Measurements from ENCODE around the gene SLC16A1. TPM values are rescaled to one million over a fixed set of nuclear protein-coding genes. Genes with fewer than 3 reads are reported as not detected.
A peak's percentile ranks its signal among the peaks of the same experiment; 100 is the strongest.
"Not testable (repeated sequence)": the region's sequence is repeated elsewhere in the genome, so short reads cannot be mapped to it uniquely, and the experiment has no call there.

SLC16A1 gene, protein sequence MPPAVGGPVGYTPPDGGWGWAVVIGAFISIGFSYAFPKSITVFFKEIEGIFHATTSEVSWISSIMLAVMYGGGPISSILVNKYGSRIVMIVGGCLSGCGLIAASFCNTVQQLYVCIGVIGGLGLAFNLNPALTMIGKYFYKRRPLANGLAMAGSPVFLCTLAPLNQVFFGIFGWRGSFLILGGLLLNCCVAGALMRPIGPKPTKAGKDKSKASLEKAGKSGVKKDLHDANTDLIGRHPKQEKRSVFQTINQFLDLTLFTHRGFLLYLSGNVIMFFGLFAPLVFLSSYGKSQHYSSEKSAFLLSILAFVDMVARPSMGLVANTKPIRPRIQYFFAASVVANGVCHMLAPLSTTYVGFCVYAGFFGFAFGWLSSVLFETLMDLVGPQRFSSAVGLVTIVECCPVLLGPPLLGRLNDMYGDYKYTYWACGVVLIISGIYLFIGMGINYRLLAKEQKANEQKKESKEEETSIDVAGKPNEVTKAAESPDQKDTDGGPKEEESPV
- total RNA-seq (2012; rRNA removed), result 122 and 130 TPM in 2 replicates

DNA sequence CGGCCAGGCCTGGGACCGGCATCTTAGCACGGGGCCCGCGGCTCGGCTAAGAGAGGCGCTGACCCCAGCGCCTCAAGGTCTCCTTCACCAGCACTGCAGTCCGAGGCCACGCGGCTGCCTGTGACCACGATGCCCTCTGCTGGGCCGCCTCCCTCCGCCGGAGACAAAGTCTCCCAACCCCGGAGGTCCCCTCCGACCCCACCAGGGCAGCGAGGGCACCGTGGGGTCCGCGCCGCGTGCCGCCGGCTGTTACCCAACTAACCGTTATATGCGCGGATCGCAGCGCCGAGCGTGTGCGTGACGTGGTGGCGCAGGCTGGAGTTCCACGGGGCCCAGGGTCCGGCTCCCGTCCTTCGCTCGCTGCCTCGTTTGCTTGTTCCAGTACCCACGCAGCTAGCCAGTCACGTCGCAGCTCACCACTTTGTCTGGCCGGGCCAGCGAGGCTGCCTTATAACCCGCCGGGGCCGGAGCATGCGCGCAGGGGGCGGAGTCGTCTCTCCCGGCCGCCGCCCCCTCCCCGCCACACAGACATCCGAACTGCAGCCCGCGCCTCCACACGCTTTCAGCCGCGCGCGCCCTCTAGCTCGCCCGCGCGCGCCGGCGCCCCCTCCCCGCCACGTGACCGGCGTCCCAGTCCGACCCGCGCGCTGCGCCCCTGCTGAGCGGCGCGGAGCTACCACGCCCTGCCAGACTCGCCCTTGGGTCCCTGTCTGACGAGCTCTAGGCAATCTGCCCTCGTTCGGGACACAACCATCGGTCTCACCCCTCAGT is at the start of gene SLC16A1:
TSS of gene SLC16A1 (minus strand) at position 424 of the 771 bp plus-strand sequence. CDS start 26,888 bp downstream, outside the sequence.
- Histone ChIP-seq H3K27me3 (ENCODE audit: control insufficient read depth, insufficient read depth, low read length) (no peaks in the 10 kb centered on the region), H3K9me3 (replicated peaks; ENCODE audit: low read length) (no peaks in the 10 kb centered on the region), H3K4me2 (ENCODE audit: low read length) (peak within 1 kb of the TSS; percentile 96), H3K9ac (ENCODE audit: low read depth, low read length) (peak within 1 kb of the TSS; percentile 98), H3K4me1 (ENCODE audit: control insufficient read depth, insufficient read depth, low read length) (peaks cover 20% of the 10 kb centered on the region), H3K36me3 (ENCODE audit: insufficient read depth, low read length) (peaks cover 8% of the 10 kb centered on the region), H3K4me3 (ENCODE audit: low read length) (peak within 1 kb of the TSS; percentile 96)

DNA sequence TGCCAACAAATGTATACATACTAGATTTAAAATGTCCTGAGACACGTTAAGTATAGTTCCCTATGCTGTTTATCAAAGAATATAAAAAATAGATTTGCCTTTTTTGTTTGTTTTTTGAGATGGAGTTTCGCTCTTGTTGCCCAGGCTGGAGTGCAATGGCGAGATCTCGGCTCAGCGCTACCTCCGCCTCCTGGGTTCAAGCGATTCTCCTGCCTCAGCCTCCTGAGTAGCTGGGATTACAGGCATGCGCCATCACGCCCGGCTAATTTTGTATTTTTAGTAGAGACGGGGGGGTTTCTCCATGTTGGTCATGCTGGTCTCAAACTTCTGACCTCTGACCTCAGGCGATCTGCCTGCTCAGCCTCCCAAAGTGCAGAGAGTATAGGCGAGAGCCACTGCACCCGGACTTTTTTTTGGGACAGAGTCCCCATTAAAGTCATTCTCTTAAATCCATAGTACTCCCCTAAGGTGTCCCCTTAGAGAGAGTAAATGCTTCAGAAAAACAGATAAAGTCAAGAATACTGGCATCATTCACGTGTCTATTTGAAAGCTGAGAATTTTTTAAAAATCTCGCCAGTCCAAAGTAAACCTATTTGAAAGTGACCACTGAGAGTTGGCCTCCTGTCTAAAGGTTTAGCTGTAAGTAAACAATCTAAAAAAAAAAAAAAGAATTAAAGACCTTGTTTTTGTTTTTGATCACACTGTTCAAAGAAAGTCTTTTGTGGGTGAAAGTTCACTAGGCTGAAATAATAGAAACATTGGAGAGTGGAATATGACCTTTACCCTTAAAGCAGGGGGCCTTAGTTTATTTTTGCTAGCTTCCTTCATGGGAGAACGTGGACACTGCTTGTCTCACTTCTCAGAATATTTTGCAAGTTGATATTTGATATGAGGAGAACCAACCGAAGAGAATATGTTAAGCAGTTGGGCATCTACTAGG is 48.0 kb upstream of the SLC16A1 start:
- no peak overlapping the region for H3K4me2 ChIP-seq (ENCODE audit: low read length)
- H3K9ac ChIP-seq (ENCODE audit: low read depth, low read length), result no peak overlapping the region

DNA sequence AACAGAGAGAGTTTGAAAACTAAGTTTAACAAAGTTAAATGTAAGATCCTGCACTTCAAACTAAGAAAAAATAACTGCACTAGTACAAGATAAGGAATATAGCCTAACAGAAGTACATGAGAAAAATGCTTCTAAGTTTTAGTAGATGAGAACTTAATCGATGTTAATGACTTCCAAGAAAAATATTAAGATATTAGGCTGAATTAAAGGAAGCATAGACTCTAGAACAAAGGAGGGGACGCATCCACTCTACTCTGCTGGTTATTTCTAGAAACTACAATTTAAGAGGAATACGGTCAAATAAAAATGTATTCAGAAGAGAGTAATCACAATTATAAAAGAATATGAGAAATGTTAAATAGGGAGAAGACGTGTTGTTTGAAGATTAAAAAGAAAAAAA is 46.3 kb upstream of the SLC16A1 start:
- no peak overlapping the region for H3K9ac ChIP-seq (ENCODE audit: low read depth, low read length)
- H3K36me3 ChIP-seq (ENCODE audit: insufficient read depth, low read length), result peaks cover 5% of the 10 kb centered on the region
- no peaks in the 10 kb centered on the region for H3K27me3 ChIP-seq (ENCODE audit: control insufficient read depth, insufficient read depth, low read length)
- no peaks in the 10 kb centered on the region for H3K9me3 ChIP-seq (replicated peaks; ENCODE audit: low read length)
- no peak overlapping the region for H3K4me2 ChIP-seq (ENCODE audit: low read length)
- no peak overlapping the region for H3K4me3 ChIP-seq (ENCODE audit: low read length)
- H3K4me1 ChIP-seq (ENCODE audit: control insufficient read depth, insufficient read depth, low read length), result peaks cover 8% of the 10 kb centered on the region

More for the DNA sequence above, 48.0 kb upstream of the SLC16A1 start:
- Histone ChIP-seq H3K36me3 (ENCODE audit: insufficient read depth, low read length) (no peaks in the 10 kb centered on the region), H3K4me3 (ENCODE audit: low read length) (no peak overlapping the region), H3K4me1 (ENCODE audit: control insufficient read depth, insufficient read depth, low read length) (peaks cover 2% of the 10 kb centered on the region), H3K9me3 (replicated peaks; ENCODE audit: low read length) (no peaks in the 10 kb centered on the region), H3K27me3 (ENCODE audit: control insufficient read depth, insufficient read depth, low read length) (no peaks in the 10 kb centered on the region)

DNA sequence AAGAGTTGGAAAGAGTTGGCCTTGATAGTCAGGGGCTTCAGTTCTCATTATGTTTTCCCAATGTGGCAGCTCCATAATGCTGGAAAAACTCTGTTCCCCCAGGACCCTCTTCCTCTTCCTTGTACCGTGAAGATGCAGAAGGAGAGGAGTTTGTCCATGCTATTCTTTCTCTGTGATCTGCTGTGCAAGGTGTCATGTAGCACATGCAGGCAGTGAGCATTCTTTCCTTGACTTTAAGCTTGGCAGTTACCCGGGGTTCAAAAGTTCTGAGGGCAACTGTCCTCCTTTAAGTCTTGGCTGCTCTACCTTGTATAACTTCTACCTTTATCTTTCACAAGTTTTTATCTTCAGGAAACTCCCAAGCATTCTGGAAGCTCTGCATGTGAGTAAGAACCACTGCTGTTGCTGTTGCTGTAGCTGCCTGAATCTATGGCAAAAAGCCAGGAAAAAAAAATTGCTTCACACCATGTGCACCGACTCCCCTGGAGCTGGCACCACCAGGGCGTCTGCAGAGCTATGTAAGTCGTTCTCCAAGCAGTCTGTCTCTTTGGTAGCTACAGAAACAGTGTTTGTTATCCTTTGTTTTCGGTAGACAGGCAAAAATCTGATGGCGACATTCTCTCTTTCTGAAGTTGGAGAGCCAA is 42.7 kb upstream of the SLC16A1 start:
- Histone ChIP-seq H3K9me3 (replicated peaks; ENCODE audit: low read length) (no peaks in the 10 kb centered on the region), H3K27me3 (ENCODE audit: control insufficient read depth, insufficient read depth, low read length) (no peaks in the 10 kb centered on the region), H3K36me3 (ENCODE audit: insufficient read depth, low read length) (peaks cover 5% of the 10 kb centered on the region), H3K9ac (ENCODE audit: low read depth, low read length) (no peak overlapping the region), H3K4me2 (ENCODE audit: low read length) (no peak overlapping the region), H3K4me3 (ENCODE audit: low read length) (no peak overlapping the region), H3K4me1 (ENCODE audit: control insufficient read depth, insufficient read depth, low read length) (peaks cover 8% of the 10 kb centered on the region)

DNA sequence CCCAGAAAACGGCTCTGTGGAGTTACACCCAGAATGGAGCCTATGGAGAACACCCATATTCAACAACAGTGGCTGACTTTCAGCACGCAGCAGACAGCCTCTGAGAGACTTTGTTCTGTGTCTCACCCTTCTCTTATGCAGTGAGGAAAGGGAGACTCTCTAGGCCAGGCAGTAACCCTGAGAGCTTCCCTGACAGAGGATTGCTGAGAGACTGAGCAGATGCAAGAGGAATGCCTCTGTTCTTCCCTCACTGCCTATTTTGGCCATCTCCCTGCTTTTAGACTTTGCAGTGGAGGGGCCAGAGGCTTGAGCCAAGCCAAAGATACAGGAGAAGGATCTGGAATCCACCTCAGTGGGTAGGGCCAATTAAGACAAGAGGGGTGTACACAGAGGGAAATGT is 41.8 kb upstream of the SLC16A1 start:
- Histone ChIP-seq H3K4me3 (ENCODE audit: low read length) (no peak overlapping the region), H3K36me3 (ENCODE audit: insufficient read depth, low read length) (peaks cover 5% of the 10 kb centered on the region), H3K9ac (ENCODE audit: low read depth, low read length) (no peak overlapping the region), H3K9me3 (replicated peaks; ENCODE audit: low read length) (no peaks in the 10 kb centered on the region), H3K4me1 (ENCODE audit: control insufficient read depth, insufficient read depth, low read length) (peaks cover 8% of the 10 kb centered on the region), H3K4me2 (ENCODE audit: low read length) (no peak overlapping the region), H3K27me3 (ENCODE audit: control insufficient read depth, insufficient read depth, low read length) (no peaks in the 10 kb centered on the region)

DNA sequence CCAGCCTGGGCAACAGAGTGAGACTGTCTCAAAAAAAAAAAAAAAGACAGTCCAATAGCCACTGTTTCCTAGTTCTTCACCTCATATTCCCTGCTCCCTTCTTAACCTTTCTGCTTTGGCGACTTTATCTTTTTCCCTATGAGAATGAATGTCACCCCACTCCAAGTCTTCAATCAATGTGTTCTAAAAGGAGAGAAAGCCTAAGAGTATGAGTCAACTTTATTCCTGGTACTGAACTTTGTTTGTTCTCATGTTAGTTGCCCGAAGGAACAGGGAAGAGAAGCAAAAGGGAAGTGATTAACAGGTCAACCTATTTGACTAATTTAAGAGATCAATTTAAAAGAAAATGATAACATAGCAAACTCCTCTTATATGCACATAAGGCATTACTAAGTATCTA is 39.9 kb upstream of the SLC16A1 start:
- H3K27me3 ChIP-seq (ENCODE audit: control insufficient read depth, insufficient read depth, low read length), result no peaks in the 10 kb centered on the region
- no peak overlapping the region for H3K9ac ChIP-seq (ENCODE audit: low read depth, low read length)
- no peak overlapping the region for H3K4me3 ChIP-seq (ENCODE audit: low read length)
- H3K4me1 ChIP-seq (ENCODE audit: control insufficient read depth, insufficient read depth, low read length), result peaks cover 8% of the 10 kb centered on the region
- H3K4me2 ChIP-seq (ENCODE audit: low read length), result no peak overlapping the region
- H3K9me3 ChIP-seq (replicated peaks; ENCODE audit: low read length), result no peaks in the 10 kb centered on the region
- peaks cover 5% of the 10 kb centered on the region for H3K36me3 ChIP-seq (ENCODE audit: insufficient read depth, low read length)

DNA sequence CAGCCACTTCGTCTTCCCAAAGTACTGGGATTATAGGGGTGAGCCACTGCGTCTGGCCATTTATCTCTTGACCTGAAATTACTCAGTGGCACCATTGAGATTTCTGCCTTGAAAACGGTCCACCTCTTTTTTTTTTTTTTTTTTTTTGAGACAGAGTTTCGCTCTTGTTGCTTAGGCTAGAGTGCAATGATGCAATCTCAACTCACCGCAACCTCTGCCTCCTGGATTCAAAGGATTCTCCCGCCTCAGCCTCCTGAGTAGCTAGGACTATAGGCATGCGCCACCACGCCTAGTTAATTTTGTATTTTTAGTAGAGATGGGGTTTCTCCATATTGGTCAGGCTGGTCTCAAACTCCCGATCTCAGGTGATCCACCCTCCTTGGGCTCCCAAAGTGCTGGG is 39.0 kb upstream of the SLC16A1 start:
- not testable (repeated sequence) for H3K27me3 ChIP-seq (ENCODE audit: control insufficient read depth, insufficient read depth, low read length); H3K4me2 ChIP-seq (ENCODE audit: low read length); H3K4me3 ChIP-seq (ENCODE audit: low read length); H3K4me1 ChIP-seq (ENCODE audit: control insufficient read depth, insufficient read depth, low read length); H3K9me3 ChIP-seq (replicated peaks; ENCODE audit: low read length); H3K9ac ChIP-seq (ENCODE audit: low read depth, low read length); H3K36me3 ChIP-seq (ENCODE audit: insufficient read depth, low read length)

DNA sequence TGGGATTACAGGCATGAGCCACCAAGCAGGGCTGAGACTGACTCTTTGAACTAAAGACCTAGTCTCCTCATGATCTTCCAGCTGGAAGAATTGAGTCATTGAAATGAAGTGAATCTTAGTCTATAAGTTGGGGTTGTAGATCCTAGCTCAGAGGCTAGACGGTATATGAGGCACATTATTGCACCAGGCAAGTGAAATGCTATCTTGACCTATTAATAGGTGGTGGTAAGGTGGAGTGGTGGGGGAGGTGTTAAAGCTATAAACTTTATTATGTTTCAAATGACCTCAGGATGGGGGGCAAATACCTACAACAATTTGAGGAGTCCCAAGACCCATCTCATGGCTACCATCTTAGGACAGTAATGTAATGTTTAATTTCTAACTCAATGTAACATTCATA is 36.8 kb upstream of the SLC16A1 start:
- Histone ChIP-seq H3K9me3 (replicated peaks; ENCODE audit: low read length) (no peaks in the 10 kb centered on the region), H3K4me1 (ENCODE audit: control insufficient read depth, insufficient read depth, low read length) (no peaks in the 10 kb centered on the region), H3K4me2 (ENCODE audit: low read length) (no peak overlapping the region), H3K36me3 (ENCODE audit: insufficient read depth, low read length) (peaks cover 2% of the 10 kb centered on the region), H3K27me3 (ENCODE audit: control insufficient read depth, insufficient read depth, low read length) (no peaks in the 10 kb centered on the region), H3K9ac (ENCODE audit: low read depth, low read length) (no peak overlapping the region), H3K4me3 (ENCODE audit: low read length) (no peak overlapping the region)

DNA sequence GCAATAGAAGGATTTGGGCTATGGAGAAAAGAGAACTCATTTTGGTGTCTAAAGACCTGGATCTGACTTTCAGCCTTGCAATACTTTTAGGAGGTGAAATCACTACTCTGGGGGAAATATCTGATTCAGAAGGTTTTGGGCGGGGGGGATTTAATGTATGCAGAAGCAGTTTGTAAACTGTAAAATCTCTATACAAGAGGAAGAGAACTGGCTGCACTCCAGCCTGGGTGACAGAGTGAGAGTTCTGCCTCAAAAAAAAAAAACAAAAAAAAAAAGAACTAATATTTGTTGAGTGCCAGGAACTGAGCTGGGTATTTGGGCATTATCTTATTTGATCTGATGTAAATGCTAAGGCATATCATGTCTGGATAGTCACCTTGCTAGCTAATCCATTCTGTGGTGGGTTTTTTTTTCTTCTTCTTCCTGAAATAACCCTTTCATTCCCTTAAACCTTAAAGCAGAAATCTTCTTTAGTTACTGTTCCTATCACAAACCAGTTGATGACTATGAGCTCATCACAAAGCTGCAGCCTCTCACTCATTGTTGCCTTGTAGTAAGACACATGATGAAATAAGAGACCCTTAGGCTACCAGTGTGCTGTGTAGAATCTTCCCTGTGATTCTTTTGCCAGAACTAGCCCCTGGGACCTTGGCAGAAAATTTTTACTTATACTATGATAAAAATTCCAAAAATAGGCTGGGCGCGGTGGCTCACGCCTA is 35.6 kb upstream of the SLC16A1 start:
- Histone ChIP-seq H3K4me2 (ENCODE audit: low read length) (no peak overlapping the region), H3K9ac (ENCODE audit: low read depth, low read length) (no peak overlapping the region), H3K36me3 (ENCODE audit: insufficient read depth, low read length) (no peaks in the 10 kb centered on the region), H3K9me3 (replicated peaks; ENCODE audit: low read length) (no peaks in the 10 kb centered on the region), H3K4me1 (ENCODE audit: control insufficient read depth, insufficient read depth, low read length) (no peaks in the 10 kb centered on the region), H3K27me3 (ENCODE audit: control insufficient read depth, insufficient read depth, low read length) (no peaks in the 10 kb centered on the region), H3K4me3 (ENCODE audit: low read length) (no peak overlapping the region)

DNA sequence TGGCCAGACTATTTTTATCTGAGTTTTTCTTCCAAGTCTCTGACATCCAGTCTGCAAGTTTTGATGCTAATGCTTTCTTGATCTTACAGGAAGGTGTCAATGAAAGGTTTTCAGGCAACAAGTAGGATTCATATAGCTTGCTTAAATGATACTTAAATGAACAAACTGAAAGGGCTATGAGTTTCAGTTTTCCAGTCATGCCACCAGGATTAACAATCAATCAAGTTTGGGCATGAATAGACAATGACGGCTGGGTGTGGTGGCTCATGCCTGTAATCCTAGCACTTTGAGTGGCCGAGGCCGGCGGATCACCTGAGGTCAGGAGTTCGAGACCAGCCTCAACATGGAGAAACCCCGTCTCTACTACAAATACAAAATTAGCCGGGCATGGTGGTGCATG is 34.3 kb upstream of the SLC16A1 start:
- no peak overlapping the region for H3K4me2 ChIP-seq (ENCODE audit: low read length)
- H3K4me3 ChIP-seq (ENCODE audit: low read length), result no peak overlapping the region
- H3K27me3 ChIP-seq (ENCODE audit: control insufficient read depth, insufficient read depth, low read length), result no peaks in the 10 kb centered on the region
- H3K9ac ChIP-seq (ENCODE audit: low read depth, low read length), result no peak overlapping the region
- H3K4me1 ChIP-seq (ENCODE audit: control insufficient read depth, insufficient read depth, low read length), result no peaks in the 10 kb centered on the region
- no peaks in the 10 kb centered on the region for H3K9me3 ChIP-seq (replicated peaks; ENCODE audit: low read length)
- H3K36me3 ChIP-seq (ENCODE audit: insufficient read depth, low read length), result no peaks in the 10 kb centered on the region

All from skeletal muscle satellite cell (primary cell).